AG04450 (cell line): ENCODE data around the gene SLC2A1. TPM values are rescaled to one million over a fixed set of nuclear protein-coding genes. Genes with fewer than 3 reads are reported as not detected.

ENCODE experiments used
- CTCF ChIA-PET: fragments of 300-600, 350-600 bp; formaldehyde crosslinking; extraction: SDS; loops from one replicate; lab custom pipeline; 2022; ENCODE audit warnings: antibody characterized with exemption, inconsistent platforms; lab: Charles Lee
- POLR2A ChIA-PET: fragments of 350-600 bp; formaldehyde crosslinking; extraction: SDS; loops from one replicate; lab custom pipeline; 2021; ENCODE audit warnings: antibody characterized with exemption, inconsistent platforms; lab: Yijun Ruan, JAX
- DNase-seq: peaks from one replicate; pipeline ENCODE4 v3.0.0-alpha.2; 2011; ENCODE audit warnings: low read depth, low spot score
- H3K27ac ChIP-seq: one replicate; pipeline ENCODE4 v1.5.1; 2012; ENCODE audit warnings: low read depth, low read length, control low read depth
- H3K27me3 ChIP-seq: one replicate; pipeline ENCODE4 v1.6.0; 2012; ENCODE audit warnings: low read length; ENCODE audit not compliant: control insufficient read depth, insufficient read depth
- H3K4me3 ChIP-seq: 2 replicates; pipeline ENCODE4 v1.5.1; 2011; ENCODE audit warnings: mild to moderate bottlenecking, low read depth, low read length, control low read depth
- H3K9me3 ChIP-seq: 2 replicates; pipeline ENCODE4 v1.5.1; 2012; ENCODE audit warnings: low read length; ENCODE audit not compliant: control insufficient read depth, insufficient read depth
- polyA plus RNA-seq: library from polyadenylated mRNA; depleted of rRNA; stranded (reverse); fragments of >200 nt; gene quantifications from 2 replicates; pipeline ENCODE4 v1.2.3, GENCODE V29; 2011
- TF ChIP-seq, protein P1 (sequence below): IDR thresholded peaks from 2 replicates; pipeline ENCODE4 v1.5.1; 2011; ENCODE audit warnings: low read depth, low read length, control low read depth, inconsistent platforms

SLC2A1 gene
- polyA plus RNA-seq, 1 experiment, result 114 TPM

DNA sequence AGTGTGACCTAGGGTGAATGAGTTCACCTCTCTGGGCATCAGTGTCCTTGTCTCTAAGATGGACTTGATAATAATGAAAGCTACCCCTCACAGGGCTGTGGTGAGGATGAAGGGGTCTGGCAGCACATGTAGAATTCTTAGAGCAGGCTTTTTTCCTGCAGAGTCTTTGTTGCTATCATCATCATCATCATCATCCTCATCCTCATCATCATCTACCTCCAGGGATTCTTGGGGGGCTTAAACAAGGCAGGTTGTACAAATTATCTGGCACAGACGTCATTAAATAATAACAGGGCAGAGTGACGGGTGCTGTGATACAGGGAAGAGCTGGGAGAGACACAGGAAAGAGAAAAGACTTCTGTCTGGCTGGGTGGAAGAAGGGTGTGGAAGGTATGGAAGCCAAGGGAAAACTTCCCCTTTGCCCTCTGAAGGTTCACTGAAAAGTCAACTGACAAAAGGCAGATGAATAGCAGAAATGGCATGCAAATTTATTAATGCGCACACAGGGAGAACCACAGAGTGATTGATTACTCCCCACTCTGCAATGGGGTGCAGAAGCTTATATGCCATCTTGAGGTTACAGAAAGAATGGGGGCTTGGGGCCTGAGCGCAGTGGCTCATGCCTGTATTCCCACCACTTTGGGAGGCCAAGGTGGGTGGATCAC is 17.0 kb upstream of the SLC2A1 start:
- no peaks in the 10 kb centered on the region for H3K27me3 ChIP-seq
- H3K9me3 ChIP-seq, result no peaks in the 10 kb centered on the region
- TF ChIP-seq, protein P1, sequence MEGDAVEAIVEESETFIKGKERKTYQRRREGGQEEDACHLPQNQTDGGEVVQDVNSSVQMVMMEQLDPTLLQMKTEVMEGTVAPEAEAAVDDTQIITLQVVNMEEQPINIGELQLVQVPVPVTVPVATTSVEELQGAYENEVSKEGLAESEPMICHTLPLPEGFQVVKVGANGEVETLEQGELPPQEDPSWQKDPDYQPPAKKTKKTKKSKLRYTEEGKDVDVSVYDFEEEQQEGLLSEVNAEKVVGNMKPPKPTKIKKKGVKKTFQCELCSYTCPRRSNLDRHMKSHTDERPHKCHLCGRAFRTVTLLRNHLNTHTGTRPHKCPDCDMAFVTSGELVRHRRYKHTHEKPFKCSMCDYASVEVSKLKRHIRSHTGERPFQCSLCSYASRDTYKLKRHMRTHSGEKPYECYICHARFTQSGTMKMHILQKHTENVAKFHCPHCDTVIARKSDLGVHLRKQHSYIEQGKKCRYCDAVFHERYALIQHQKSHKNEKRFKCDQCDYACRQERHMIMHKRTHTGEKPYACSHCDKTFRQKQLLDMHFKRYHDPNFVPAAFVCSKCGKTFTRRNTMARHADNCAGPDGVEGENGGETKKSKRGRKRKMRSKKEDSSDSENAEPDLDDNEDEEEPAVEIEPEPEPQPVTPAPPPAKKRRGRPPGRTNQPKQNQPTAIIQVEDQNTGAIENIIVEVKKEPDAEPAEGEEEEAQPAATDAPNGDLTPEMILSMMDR, result no peak
- no peak for DNase-seq
- H3K4me3 ChIP-seq, result no peak overlapping the region
- H3K27ac ChIP-seq, result no peak overlapping the region
- POLR2A ChIA-PET, result no interaction called here
- CTCF ChIA-PET, result interaction anchor here (3.1 kb wide), 1 partner anchor 97 kb away, joined by 15 read pairs; no protein-coding TSS in a partner anchor

DNA sequence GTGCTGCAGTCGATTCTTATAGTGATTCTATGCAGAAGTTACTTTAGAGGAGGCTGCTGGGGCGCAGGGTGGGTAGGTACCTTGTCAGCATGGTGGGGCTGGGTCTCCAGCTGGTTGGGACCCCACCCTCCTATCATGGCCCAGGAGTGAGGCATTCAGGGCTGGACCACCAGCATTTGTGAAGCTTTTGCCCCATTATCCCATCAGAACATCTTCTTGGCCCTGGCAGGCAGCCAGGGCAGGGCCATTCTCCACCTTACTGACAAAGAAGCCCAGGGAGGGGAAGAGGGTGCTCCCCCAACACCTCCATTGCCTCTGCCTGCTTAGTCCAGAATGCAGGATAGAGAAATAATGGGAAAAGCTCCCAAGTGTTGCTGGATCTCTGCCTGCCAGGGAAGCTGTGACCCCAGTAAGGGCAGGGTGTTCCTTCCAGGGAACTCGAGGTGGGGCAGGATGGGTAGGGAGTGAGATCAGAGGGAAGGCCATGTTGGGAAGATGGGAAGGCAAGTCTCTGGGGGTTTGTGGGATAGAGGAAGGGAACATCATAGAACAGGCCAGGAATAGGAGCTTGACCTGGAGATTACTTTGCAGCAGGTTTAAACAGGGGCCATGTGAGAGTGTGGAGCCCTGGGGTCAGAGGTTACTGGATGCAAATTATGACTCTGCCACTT is 16.2 kb upstream of the SLC2A1 start:
- Histone ChIP-seq H3K27me3 (no peaks in the 10 kb centered on the region), H3K9me3 (no peaks in the 10 kb centered on the region), H3K4me3 (no peak overlapping the region), H3K27ac (no peak overlapping the region)
- ChIA-PET POLR2A (no interaction called here), CTCF (interaction anchor here (3.1 kb wide), 1 partner anchor 98 kb away, joined by 15 read pairs; no protein-coding TSS in a partner anchor)
- TF ChIP-seq, protein P1, result no peak
- DNase-seq, result no peak

DNA sequence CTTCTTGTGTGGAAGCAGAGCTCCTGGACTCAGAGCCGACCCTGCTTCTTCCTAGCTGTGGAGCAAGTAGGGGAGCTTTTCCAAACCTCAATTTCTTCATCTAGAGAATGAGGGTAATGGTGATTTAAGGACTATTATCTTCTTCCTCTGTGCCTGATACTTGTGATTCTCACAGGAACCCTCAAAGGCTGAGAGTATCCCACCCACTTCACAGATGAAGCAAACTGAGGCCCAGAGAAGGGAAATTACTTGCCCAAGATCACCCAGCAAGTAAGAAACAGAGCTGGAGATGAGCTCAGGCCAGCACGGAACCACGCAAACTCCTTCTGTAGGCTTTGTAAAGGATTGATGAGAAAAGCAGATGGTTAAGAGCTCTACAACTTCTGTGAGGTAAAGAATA is 15.1 kb upstream of the SLC2A1 start:
- ChIA-PET POLR2A (no interaction called here), CTCF (interaction anchor here (0.6 to 3.1 kb wide), 2 partner anchors 65 to 99 kb away, joined by 3 to 15 read pairs; no protein-coding TSS in a partner anchor)
- no peak for DNase-seq

DNA sequence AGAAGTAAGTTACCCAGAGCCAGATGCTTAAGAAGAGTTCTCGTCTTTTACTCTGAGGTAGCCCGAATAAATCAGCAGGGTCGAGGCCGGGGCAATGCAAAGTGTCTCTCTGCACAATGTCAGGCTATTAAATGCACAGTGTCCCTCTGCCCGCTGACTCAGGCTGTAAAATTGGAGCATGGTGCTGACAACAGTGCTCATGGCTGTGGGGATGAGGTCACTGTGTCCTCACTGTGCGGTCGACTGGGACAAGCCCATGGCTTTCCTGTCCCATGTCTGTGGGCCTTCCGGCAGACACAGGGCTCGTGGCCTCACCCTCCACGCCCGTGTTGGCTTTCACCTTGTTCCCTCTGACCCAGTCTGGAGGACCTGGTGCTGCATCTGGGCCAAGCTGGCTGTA is 14.6 kb upstream of the SLC2A1 start:
- Histone ChIP-seq H3K27ac (no peak overlapping the region), H3K9me3 (no peaks in the 10 kb centered on the region), H3K27me3 (no peaks in the 10 kb centered on the region), H3K4me3 (no peak overlapping the region)
- no peak for DNase-seq
- TF ChIP-seq, protein P1, result no peak
- ChIA-PET POLR2A (no interaction called here), CTCF (interaction anchor here (3.1 kb wide), 1 partner anchor 100 kb away, joined by 15 read pairs; no protein-coding TSS in a partner anchor)

More for the DNA sequence above, 15.1 kb upstream of the SLC2A1 start:
- H3K27me3 ChIP-seq, result no peaks in the 10 kb centered on the region
- H3K27ac ChIP-seq, result no peak overlapping the region
- H3K4me3 ChIP-seq, result no peak overlapping the region
- H3K9me3 ChIP-seq, result no peaks in the 10 kb centered on the region
- TF ChIP-seq, protein P1, result no peak
